H1 (cell line): Measurements from ENCODE around the gene PLXNA4.

Source experiments
- BRCA1 ChIP-seq: IDR thresholded peaks from 2 replicates; pipeline ENCODE4 v1.6.1; 2012; ENCODE audit warnings: low read depth, low read length, improper control_type of control experiment
- CTCF ChIP-seq, 3 experiments: IDR thresholded peaks; 1 replicate in 2 of 3; 2 replicates in 1 of 3; pipeline versions ENCODE4 v1.5.1 to v1.6.1; 2011; ENCODE audit warnings: low read length in 3 of 3, mild to moderate bottlenecking in 3 of 3, inconsistent platforms in 2 of 3, low read depth in 1 of 3, moderate library complexity in 1 of 3; ENCODE audit not compliant: insufficient read depth in 1 of 3; ENCODE audit errors: control extremely low read depth in 1 of 3

- no peak for TF ChIP-seq CTCF (IDR thresholded peaks at IDR 0.05; ENCODE audit: control extremely low read depth in 1 of 3, insufficient read depth in 1 of 3, low read depth in 1 of 3, low read length in 3 of 3)
- no peak for TF ChIP-seq BRCA1
Measured at GRCh38 chr7:132455378-132455777, 120.9 kb downstream of the PLXNA4 start.
